ENCODE data around the gene DNAJC30.
"Not testable (repeated sequence)": the region's sequence is repeated elsewhere in the genome, so short reads cannot be mapped to it uniquely, and the experiment has no call there.

Gene DNAJC30

GRCh38 chr7:73683788-73684693 lies 788 bp upstream of the DNAJC30 start:
- DNase-seq (ENCODE audit: low read depth in 3 of 3, low spot score in 1 of 3): no peak

GRCh38 chr7:73682745-73683055 lies 553 bp downstream of the DNAJC30 start:
- no peak for DNase-seq (ENCODE audit: low read depth in 3 of 3, low spot score in 1 of 3)

GRCh38 chr7:73681031-73681430 lies 2.2 kb downstream of the DNAJC30 start:
- no peak for DNase-seq (ENCODE audit: low read depth in 3 of 3, low spot score in 1 of 3)

GRCh38 chr7:73680501-73680900 lies 2.8 kb downstream of the DNAJC30 start:
- no peak for DNase-seq (ENCODE audit: low read depth in 3 of 3, low spot score in 1 of 3)

GRCh38 chr7:73679709-73680108 lies 3.5 kb downstream of the DNAJC30 start:
- DNase-seq (ENCODE audit: low read depth in 3 of 3, low spot score in 1 of 3): no peak

GRCh38 chr7:73678862-73679261 lies 4.4 kb downstream of the DNAJC30 start:
- DNase-seq (ENCODE audit: low read depth in 3 of 3, low spot score in 1 of 3): no peak

- not testable (repeated sequence) for DNase-seq (ENCODE audit: low read depth in 3 of 3, low spot score in 1 of 3)
Measured at GRCh38 chr7:73676062-73676461, 7.2 kb downstream of the DNAJC30 start.

- DNase-seq (ENCODE audit: low read depth in 3 of 3, low spot score in 1 of 3): no peak
Measured at GRCh38 chr7:73674468-73675124, 8.7 kb downstream of the DNAJC30 start.

- DNase-seq (ENCODE audit: low read depth in 3 of 3, low spot score in 1 of 3): no peak
Measured at GRCh38 chr7:73671857-73672445, 11.3 kb downstream of the DNAJC30 start.

- DNase-seq (ENCODE audit: low read depth in 3 of 3, low spot score in 1 of 3): no peak
Measured at GRCh38 chr7:73671322-73671661, 12.0 kb downstream of the DNAJC30 start.

- DNase-seq (ENCODE audit: low read depth in 3 of 3, low spot score in 1 of 3): no peak
Measured at GRCh38 chr7:73669858-73670385, 13.3 kb downstream of the DNAJC30 start.

GRCh38 chr7:73669288-73669701 lies 14.0 kb downstream of the DNAJC30 start:
- DNase-seq (ENCODE audit: low read depth in 3 of 3, low spot score in 1 of 3): no peak

GRCh38 chr7:73668886-73669230 lies 14.4 kb downstream of the DNAJC30 start:
- DNase-seq (ENCODE audit: low read depth in 3 of 3, low spot score in 1 of 3): no peak

- DNase-seq (ENCODE audit: low read depth in 3 of 3, low spot score in 1 of 3): no peak
Measured at GRCh38 chr7:73668103-73668885, 15.0 kb downstream of the DNAJC30 start.

GRCh38 chr7:73667344-73668102 lies 15.7 kb downstream of the DNAJC30 start, which contains the start of gene VPS37D:
TSS of gene VPS37D (plus strand) at chr7:73667831. CDS start at chr7:73667959, 128 bp downstream.
- DNase-seq (ENCODE audit: low read depth in 3 of 3, low spot score in 1 of 3): peak; percentile 82 to 95 (median 93)

GRCh38 chr7:73663033-73663432 lies 20.2 kb downstream of the DNAJC30 start:
- no peak for DNase-seq (ENCODE audit: low read depth in 3 of 3, low spot score in 1 of 3)

GRCh38 chr7:73660594-73660993 lies 22.7 kb downstream of the DNAJC30 start:
- not testable (repeated sequence) for DNase-seq (ENCODE audit: low read depth in 3 of 3, low spot score in 1 of 3)

- DNase-seq (ENCODE audit: low read depth in 3 of 3, low spot score in 1 of 3): no peak
Measured at GRCh38 chr7:73659983-73660382, 23.3 kb downstream of the DNAJC30 start.

- not testable (repeated sequence) for DNase-seq (ENCODE audit: low read depth in 3 of 3, low spot score in 1 of 3)
Measured at GRCh38 chr7:73655309-73655708, 27.9 kb downstream of the DNAJC30 start.

GRCh38 chr7:73652541-73652949 lies 30.7 kb downstream of the DNAJC30 start:
- no peak for DNase-seq (ENCODE audit: low read depth in 3 of 3, low spot score in 1 of 3)

Measured in stimulated activated CD4-positive, alpha-beta T cell treated with anti-CD3 and anti-CD28 coated beads, TNF-alpha, amount 100 ng/mL, for 1 hour (primary cell).